SK-N-SH treated with all-trans-retinoic acid at 6 μM for 48 hours (cell line): ENCODE measurements around the gene NFASC.

Experiments
- ATAC-seq: fragments of 200-7000 bp; cut with Tn5 transposase; 3 replicates; pipeline ENCODE4 v1.9.1; 2020; ENCODE audit warnings: mild to moderate bottlenecking, moderate library complexity
- ARNTL ChIP-seq: fragments of 450-650 bp; formaldehyde crosslinking; IDR thresholded peaks from 2 replicates; pipeline ENCODE4 v1.5.0; 2020; ENCODE audit warnings: low read depth, mild to moderate bottlenecking, moderate library complexity, borderline replicate concordance
- BACH2 ChIP-seq: fragments of 250-450 bp; sonication (Bioruptor Pico); IDR thresholded peaks from 2 replicates; pipeline ENCODE4 v1.9.0; 2021; ENCODE audit warnings: mild to moderate bottlenecking, borderline replicate concordance
- CREB5 ChIP-seq: fragments of 250-450 bp; sonication (Bioruptor Pico); IDR thresholded peaks from 2 replicates; pipeline ENCODE4 v1.5.1; 2020; ENCODE audit warnings: low read depth, mild to moderate bottlenecking, moderate library complexity
- CSDC2 ChIP-seq: fragments of 250-450 bp; sonication (Bioruptor Pico); IDR thresholded peaks from 2 replicates; pipeline ENCODE4 v1.5.0; 2020; ENCODE audit warnings: mild to moderate bottlenecking, moderate library complexity
- ESRRG ChIP-seq: fragments of 250-450 bp; sonication (Bioruptor Pico); IDR thresholded peaks from 2 replicates; pipeline ENCODE4 v1.6.1; 2021; ENCODE audit warnings: mild to moderate bottlenecking
- GLIS3 ChIP-seq: fragments of 250-450 bp; sonication (Bioruptor Pico); IDR thresholded peaks from 2 replicates; pipeline ENCODE4 v1.5.0; 2020; ENCODE audit warnings: mild to moderate bottlenecking, moderate library complexity
- ISL1 ChIP-seq: fragments of 250-450 bp; sonication (Bioruptor Pico); IDR thresholded peaks from 2 replicates; pipeline ENCODE4 v2.1.2; 2022; ENCODE audit warnings: mild to moderate bottlenecking, moderate library complexity
- OSR1 ChIP-seq: fragments of 250-450 bp; sonication (Bioruptor Pico); IDR thresholded peaks from 2 replicates; pipeline ENCODE4 v1.8.0; 2022; ENCODE audit warnings: moderate library complexity, mild to moderate bottlenecking, inconsistent platforms
- PATZ1 ChIP-seq: fragments of 250-450 bp; sonication (Bioruptor Pico); IDR thresholded peaks from 2 replicates; pipeline ENCODE4 v1.8.0; 2020; ENCODE audit warnings: mild to moderate bottlenecking, moderate library complexity, borderline replicate concordance
- PPARA ChIP-seq: fragments of 250-450 bp; sonication (Bioruptor Pico); IDR thresholded peaks from 2 replicates; pipeline ENCODE4 v1.5.0; 2020; ENCODE audit warnings: mild to moderate bottlenecking, borderline replicate concordance
- SNAI2 ChIP-seq: fragments of 250-450 bp; sonication (Bioruptor Pico); IDR thresholded peaks from 2 replicates; pipeline ENCODE4 v1.5.0; 2020; ENCODE audit warnings: mild to moderate bottlenecking, moderate library complexity
- TCF4 ChIP-seq: fragments of 250-450 bp; sonication (Bioruptor Pico); IDR thresholded peaks from 2 replicates; pipeline ENCODE4 v1.8.0; 2021; ENCODE audit warnings: mild to moderate bottlenecking, moderate library complexity, borderline replicate concordance
- TOX ChIP-seq: fragments of 250-450 bp; sonication (Bioruptor Pico); IDR thresholded peaks from 2 replicates; pipeline ENCODE4 v1.8.0; 2021; ENCODE audit warnings: mild to moderate bottlenecking, moderate library complexity, borderline replicate concordance
- ZC3H10 ChIP-seq: fragments of 250-450 bp; sonication (Bioruptor Pico); IDR thresholded peaks from 2 replicates; pipeline ENCODE4 v1.5.1; 2021; ENCODE audit warnings: mild to moderate bottlenecking, moderate library complexity
- ZFP3 ChIP-seq: fragments of 250-450 bp; sonication (Bioruptor Pico); IDR thresholded peaks from 2 replicates; pipeline ENCODE4 v1.5.0; 2020; ENCODE audit warnings: mild to moderate bottlenecking, moderate library complexity
- ZFP30 ChIP-seq: fragments of 450-650 bp; formaldehyde crosslinking; IDR thresholded peaks from 2 replicates; pipeline ENCODE4 v1.5.0; 2022; ENCODE audit warnings: mild to moderate bottlenecking, moderate library complexity
- ZNF70 ChIP-seq: fragments of 450-650 bp; formaldehyde crosslinking; IDR thresholded peaks from 2 replicates; pipeline ENCODE4 v1.5.0; 2020; ENCODE audit warnings: mild to moderate bottlenecking, moderate library complexity
- ZNF8 ChIP-seq: fragments of 450-650 bp; formaldehyde crosslinking; IDR thresholded peaks from 2 replicates; pipeline ENCODE4 v1.5.0; 2020; ENCODE audit warnings: mild to moderate bottlenecking, moderate library complexity
- TF ChIP-seq, protein P1 (sequence below): fragments of 250-450 bp; sonication (Bioruptor Pico); IDR thresholded peaks from 2 replicates; pipeline ENCODE4 v1.8.0; 2021; ENCODE audit warnings: low read depth, mild to moderate bottlenecking, moderate library complexity, borderline replicate concordance
- TF ChIP-seq, protein P2 (sequence below): fragments of 250-450 bp; sonication (Bioruptor Pico); IDR thresholded peaks from 2 replicates; pipeline ENCODE4 v1.5.0; 2020; ENCODE audit warnings: mild to moderate bottlenecking, moderate library complexity

The NFASC gene

GRCh38 chr1:205067031-205067430 lies 196.4 kb downstream of the NFASC start (continued):
- TF ChIP-seq, protein P1, sequence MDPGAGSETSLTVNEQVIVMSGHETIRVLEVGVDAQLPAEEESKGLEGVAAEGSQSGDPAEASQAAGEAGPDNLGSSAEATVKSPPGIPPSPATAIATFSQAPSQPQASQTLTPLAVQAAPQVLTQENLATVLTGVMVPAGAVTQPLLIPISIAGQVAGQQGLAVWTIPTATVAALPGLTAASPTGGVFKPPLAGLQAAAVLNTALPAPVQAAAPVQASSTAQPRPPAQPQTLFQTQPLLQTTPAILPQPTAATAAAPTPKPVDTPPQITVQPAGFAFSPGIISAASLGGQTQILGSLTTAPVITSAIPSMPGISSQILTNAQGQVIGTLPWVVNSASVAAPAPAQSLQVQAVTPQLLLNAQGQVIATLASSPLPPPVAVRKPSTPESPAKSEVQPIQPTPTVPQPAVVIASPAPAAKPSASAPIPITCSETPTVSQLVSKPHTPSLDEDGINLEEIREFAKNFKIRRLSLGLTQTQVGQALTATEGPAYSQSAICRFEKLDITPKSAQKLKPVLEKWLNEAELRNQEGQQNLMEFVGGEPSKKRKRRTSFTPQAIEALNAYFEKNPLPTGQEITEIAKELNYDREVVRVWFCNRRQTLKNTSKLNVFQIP (CRISPR knock-in tag), result no peak

- TF ChIP-seq ZNF70 (no peak), ISL1 (CRISPR knock-in tag) (no peak), TOX (CRISPR knock-in tag) (no peak), ESRRG (no peak), ARNTL (CRISPR knock-in tag) (no peak), TCF4 (CRISPR knock-in tag) (no peak), CREB5 (CRISPR knock-in tag) (no peak), ZFP3 (no peak), ZNF8 (no peak), ZC3H10 (CRISPR knock-in tag) (no peak), SNAI2 (CRISPR knock-in tag) (no peak), BACH2 (CRISPR knock-in tag) (no peak), OSR1 (CRISPR knock-in tag) (no peak), GLIS3 (CRISPR knock-in tag) (no peak), PPARA (CRISPR knock-in tag) (no peak), PATZ1 (CRISPR knock-in tag) (no peak), CSDC2 (CRISPR knock-in tag) (no peak), ZFP30 (CRISPR knock-in tag) (no peak)
- TF ChIP-seq, protein P2, sequence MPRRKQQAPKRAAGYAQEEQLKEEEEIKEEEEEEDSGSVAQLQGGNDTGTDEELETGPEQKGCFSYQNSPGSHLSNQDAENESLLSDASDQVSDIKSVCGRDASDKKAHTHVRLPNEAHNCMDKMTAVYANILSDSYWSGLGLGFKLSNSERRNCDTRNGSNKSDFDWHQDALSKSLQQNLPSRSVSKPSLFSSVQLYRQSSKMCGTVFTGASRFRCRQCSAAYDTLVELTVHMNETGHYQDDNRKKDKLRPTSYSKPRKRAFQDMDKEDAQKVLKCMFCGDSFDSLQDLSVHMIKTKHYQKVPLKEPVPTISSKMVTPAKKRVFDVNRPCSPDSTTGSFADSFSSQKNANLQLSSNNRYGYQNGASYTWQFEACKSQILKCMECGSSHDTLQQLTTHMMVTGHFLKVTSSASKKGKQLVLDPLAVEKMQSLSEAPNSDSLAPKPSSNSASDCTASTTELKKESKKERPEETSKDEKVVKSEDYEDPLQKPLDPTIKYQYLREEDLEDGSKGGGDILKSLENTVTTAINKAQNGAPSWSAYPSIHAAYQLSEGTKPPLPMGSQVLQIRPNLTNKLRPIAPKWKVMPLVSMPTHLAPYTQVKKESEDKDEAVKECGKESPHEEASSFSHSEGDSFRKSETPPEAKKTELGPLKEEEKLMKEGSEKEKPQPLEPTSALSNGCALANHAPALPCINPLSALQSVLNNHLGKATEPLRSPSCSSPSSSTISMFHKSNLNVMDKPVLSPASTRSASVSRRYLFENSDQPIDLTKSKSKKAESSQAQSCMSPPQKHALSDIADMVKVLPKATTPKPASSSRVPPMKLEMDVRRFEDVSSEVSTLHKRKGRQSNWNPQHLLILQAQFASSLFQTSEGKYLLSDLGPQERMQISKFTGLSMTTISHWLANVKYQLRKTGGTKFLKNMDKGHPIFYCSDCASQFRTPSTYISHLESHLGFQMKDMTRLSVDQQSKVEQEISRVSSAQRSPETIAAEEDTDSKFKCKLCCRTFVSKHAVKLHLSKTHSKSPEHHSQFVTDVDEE (CRISPR knock-in tag), result no peak
- TF ChIP-seq, protein P1 (CRISPR knock-in tag), result no peak
- TF ChIP-seq, all 23 proteins: peak for 0
- ATAC-seq, result no peak
These were observed 197.3 kb downstream of the NFASC start for GRCh38 chr1:205068001-205068400.

- TF ChIP-seq ZC3H10 (CRISPR knock-in tag) (0 out of 2 replicates have a peak, but pooled peaks have one; percentile 14), TCF4 (CRISPR knock-in tag) (no peak)
- TF ChIP-seq, all 23 proteins: peak for 1
- ATAC-seq, result no peak
These were observed 197.9 kb downstream of the NFASC start for GRCh38 chr1:205068457-205069040.
